Spleen (tissue), 11 donors: ENCODE data around the gene GAREM1. TPM values are rescaled to one million over a fixed set of nuclear protein-coding genes. Genes with fewer than 3 reads are reported as not detected.

Experiments
- DNase-seq: peaks from one replicate; pipeline ENCODE4 v3.0.0-alpha.2; 2020
- H3K27ac ChIP-seq, 8 donors: fragments of 200-600 bp; sonication (generic) in 7 of 8; 1 replicate in 4 of 8; 2 replicates in 4 of 8; pipeline versions ENCODE4 v1.5.0 to v1.8.0; 2016 to 2021; ENCODE audit warnings: inconsistent platforms in 4 of 8, mild to moderate bottlenecking in 4 of 8, moderate library complexity in 1 of 8
- H3K27me3 ChIP-seq, 7 donors: fragments of 200-600 bp; sonication (generic) in 6 of 7; replicated peaks in 1 of 7; 1 replicate in 4 of 7; 2 replicates in 3 of 7; pipeline versions ENCODE4 v1.5.0 to v1.8.0; 2016 to 2021; ENCODE audit warnings: inconsistent platforms in 3 of 7, mild to moderate bottlenecking in 1 of 7
- H3K36me3 ChIP-seq, 6 donors: fragments of 200-600 bp; sonication (generic) in 5 of 6; 1 replicate in 4 of 6; 2 replicates in 2 of 6; pipeline versions ENCODE4 v1.5.0 to v1.8.0; 2016 to 2021; ENCODE audit warnings: inconsistent platforms in 2 of 6
- H3K4me1 ChIP-seq, 6 donors: fragments of 200-600 bp; sonication (generic) in 5 of 6; 1 replicate in 3 of 6; 2 replicates in 3 of 6; pipeline versions ENCODE4 v1.5.0 to v1.8.0; 2016 to 2021; ENCODE audit warnings: inconsistent platforms in 3 of 6
- H3K4me3 ChIP-seq, 8 donors: fragments of 200-600 bp; sonication (generic) in 7 of 8; 1 replicate in 4 of 8; 2 replicates in 4 of 8; pipeline versions ENCODE4 v1.5.0 to v1.8.0; 2016 to 2021; ENCODE audit warnings: inconsistent platforms in 4 of 8, mild to moderate bottlenecking in 4 of 8, moderate library complexity in 2 of 8
- H3K9me3 ChIP-seq, 8 donors: fragments of 200-600 bp; sonication (generic) in 7 of 8; 1 replicate in 4 of 8; 2 replicates in 4 of 8; pipeline versions ENCODE4 v1.5.0 to v1.8.0; 2016 to 2021; ENCODE audit warnings: inconsistent platforms in 4 of 8
- POLR2A ChIP-seq, 3 donors: fragments of 450-650 bp; IDR thresholded peaks; one replicate each; pipeline ENCODE4 v1.5.1; 2017; ENCODE audit warnings: antibody characterized with exemption in 3 of 3, mild to moderate bottlenecking in 1 of 3
- POLR2AphosphoS5 ChIP-seq, 3 donors: sonication (generic); formaldehyde crosslinking; IDR thresholded peaks; one replicate each; pipeline ENCODE4 v1.5.1; 2017; ENCODE audit warnings: antibody characterized with exemption in 3 of 3
- WGBS, 5 donors: extraction: QIAGEN DNeasy Blood & Tissue Kit in 3 of 5; methylation state at CpG; one replicate each; pipeline versions ENCODE4 v1.1.5 to v1.1.7; 2013 to 2018; 5-methylcytosine and 5-hydroxymethylcytosine counted together
- intact Hi-C: fragments of 100-400 bp; cut with DNase I; formaldehyde crosslinking; loops from one replicate; pipeline ENCODE4 v1.15.0; 2023; ENCODE audit warnings: low total_unique reads
- polyA plus RNA-seq, 3 donors: library from polyadenylated mRNA; stranded (reverse); fragments of 200-250 nt; gene quantifications; one replicate each; pipeline ENCODE4 v1.2.1, GENCODE V29; 2013
- total RNA-seq, 7 donors: library from RNA; depleted of rRNA in 3 of 7; stranded (reverse); fragments of >200 nt in 3 of 7; fragmentation: NEBNext Ultra II Directional in 4 of 7; extraction: Animal tissue kit (Norgen Biotek cat#: 25700) in 4 of 7; gene quantifications; one replicate each; pipeline versions ENCODE4 v1.1.0 to v1.2.1, GENCODE V29; 2016 to 2021
- TF ChIP-seq, protein P1 (sequence below), 11 experiments: fragments of 200-600 bp in 7 of 11; fragments of 450-650 bp in 4 of 11; sonication (generic) in 4 of 11; IDR thresholded peaks in 8 of 11; conservative IDR thresholded peaks in 3 of 11; 1 replicate in 7 of 11; 2 replicates in 4 of 11; pipeline versions ENCODE4 v1.4.0 to v1.8.0; 2016 to 2021; ENCODE audit warnings: antibody characterized with exemption in 11 of 11, inconsistent platforms in 4 of 11, mild to moderate bottlenecking in 1 of 11
- donor health status: healthy with polysubstance abuse.
- donor health status: DM: no; HTN: no; CAD: no; lungs with moderate emphysema.
- donor health status: DM: no; HTN: no; CAD: no.
- donor health status: Bipolar disorder and iron deficiency.
- donor health status: healthy.
- donor health status: DM: no; HTN: no; CAD: no.
- donor health status: DM: yes; HTN: yes; CAD: no.

The GAREM1 gene
- total and polyA plus RNA-seq, 10 donors = 0.20 to 8.2 (median 3.5) TPM

GRCh38 chr18:32468147-32468845, 2.4 kb downstream of the GAREM1 start:
- TF ChIP-seq POLR2AphosphoS5 (IDR thresholded peaks at IDR 0.05) (no peak), POLR2A (IDR thresholded peaks at IDR 0.05) (no peak)
- WGBS, 5 donors = 37 to 46% (median 45%) methylated on average over 3 of the region's 3 CpGs
- no peaks in the 10 kb centered on the region for H3K36me3 ChIP-seq

DNA sequence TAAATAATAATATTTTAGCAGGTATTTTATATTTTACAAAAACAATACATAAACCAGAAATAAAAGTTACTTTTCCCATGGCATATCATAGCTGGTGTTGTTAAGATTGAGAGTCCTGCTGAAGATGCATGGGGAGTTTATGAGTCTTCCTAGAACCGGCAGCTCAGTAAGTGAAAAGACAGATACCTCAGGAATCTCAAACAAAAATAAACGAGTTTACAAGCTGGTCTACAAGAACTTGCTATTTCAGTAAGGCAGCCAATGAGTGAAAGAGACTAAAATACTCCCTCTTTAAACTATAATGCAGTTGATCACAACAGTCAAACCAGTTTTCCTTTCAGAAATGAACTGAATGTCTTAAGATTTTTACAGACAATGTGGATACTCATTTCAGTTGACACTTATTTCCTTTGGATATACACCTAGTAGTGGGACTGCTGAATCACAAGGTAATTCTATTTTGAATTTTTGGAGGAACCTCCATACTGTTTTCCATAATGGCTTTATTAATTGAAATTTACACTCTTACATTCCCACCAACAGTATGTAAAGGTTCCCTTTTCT, 8.9 kb downstream of the GAREM1 start:
- no peaks in the 10 kb centered on the region for H3K9me3 ChIP-seq
- no peaks in the 10 kb centered on the region for H3K36me3 ChIP-seq
- peaks cover 0 to 42% (median 2%) of the 10 kb centered on the region in 7 donors for H3K27me3 ChIP-seq
- H3K27ac ChIP-seq = no peak overlapping the region
- no peak for DNase-seq
- no peaks in the 10 kb centered on the region for H3K4me1 ChIP-seq
- intact Hi-C loops = no loop called here
- TF ChIP-seq POLR2AphosphoS5 (IDR thresholded peaks at IDR 0.05) (no peak), POLR2A (IDR thresholded peaks at IDR 0.05) (no peak)
- TF ChIP-seq, protein P1, sequence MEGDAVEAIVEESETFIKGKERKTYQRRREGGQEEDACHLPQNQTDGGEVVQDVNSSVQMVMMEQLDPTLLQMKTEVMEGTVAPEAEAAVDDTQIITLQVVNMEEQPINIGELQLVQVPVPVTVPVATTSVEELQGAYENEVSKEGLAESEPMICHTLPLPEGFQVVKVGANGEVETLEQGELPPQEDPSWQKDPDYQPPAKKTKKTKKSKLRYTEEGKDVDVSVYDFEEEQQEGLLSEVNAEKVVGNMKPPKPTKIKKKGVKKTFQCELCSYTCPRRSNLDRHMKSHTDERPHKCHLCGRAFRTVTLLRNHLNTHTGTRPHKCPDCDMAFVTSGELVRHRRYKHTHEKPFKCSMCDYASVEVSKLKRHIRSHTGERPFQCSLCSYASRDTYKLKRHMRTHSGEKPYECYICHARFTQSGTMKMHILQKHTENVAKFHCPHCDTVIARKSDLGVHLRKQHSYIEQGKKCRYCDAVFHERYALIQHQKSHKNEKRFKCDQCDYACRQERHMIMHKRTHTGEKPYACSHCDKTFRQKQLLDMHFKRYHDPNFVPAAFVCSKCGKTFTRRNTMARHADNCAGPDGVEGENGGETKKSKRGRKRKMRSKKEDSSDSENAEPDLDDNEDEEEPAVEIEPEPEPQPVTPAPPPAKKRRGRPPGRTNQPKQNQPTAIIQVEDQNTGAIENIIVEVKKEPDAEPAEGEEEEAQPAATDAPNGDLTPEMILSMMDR (IDR thresholded peaks at IDR 0.05 in 8 of 11, conservative IDR thresholded peaks at IDR 0.05 in 3 of 11) = no peak
- no peak overlapping the region for H3K4me3 ChIP-seq
- WGBS, 5 donors = 63 to 73% (median 70%) methylated on average over 2 of the region's 2 CpGs

More at GRCh38 chr18:32468147-32468845, 2.4 kb downstream of the GAREM1 start:
- peaks cover 0 to 84% (median 28%) of the 10 kb centered on the region in 7 donors for H3K27me3 ChIP-seq
- peak overlapping the region in 2 of 8 donors; percentile 21 to 35 for H3K27ac ChIP-seq
- intact Hi-C loops = no loop called here
- H3K4me3 ChIP-seq = peak overlapping the region in 5 of 8 donors; percentile 54 to 81 (median 59)
- H3K4me1 ChIP-seq = peaks cover 12 to 41% (median 29%) of the 10 kb centered on the region in 6 donors
- DNase-seq = no peak
- H3K9me3 ChIP-seq = no peaks in the 10 kb centered on the region

- intact Hi-C loops = no loop called here
Measured at GRCh38 chr18:32460171-32460731, 10.4 kb downstream of the GAREM1 start.

DNA sequence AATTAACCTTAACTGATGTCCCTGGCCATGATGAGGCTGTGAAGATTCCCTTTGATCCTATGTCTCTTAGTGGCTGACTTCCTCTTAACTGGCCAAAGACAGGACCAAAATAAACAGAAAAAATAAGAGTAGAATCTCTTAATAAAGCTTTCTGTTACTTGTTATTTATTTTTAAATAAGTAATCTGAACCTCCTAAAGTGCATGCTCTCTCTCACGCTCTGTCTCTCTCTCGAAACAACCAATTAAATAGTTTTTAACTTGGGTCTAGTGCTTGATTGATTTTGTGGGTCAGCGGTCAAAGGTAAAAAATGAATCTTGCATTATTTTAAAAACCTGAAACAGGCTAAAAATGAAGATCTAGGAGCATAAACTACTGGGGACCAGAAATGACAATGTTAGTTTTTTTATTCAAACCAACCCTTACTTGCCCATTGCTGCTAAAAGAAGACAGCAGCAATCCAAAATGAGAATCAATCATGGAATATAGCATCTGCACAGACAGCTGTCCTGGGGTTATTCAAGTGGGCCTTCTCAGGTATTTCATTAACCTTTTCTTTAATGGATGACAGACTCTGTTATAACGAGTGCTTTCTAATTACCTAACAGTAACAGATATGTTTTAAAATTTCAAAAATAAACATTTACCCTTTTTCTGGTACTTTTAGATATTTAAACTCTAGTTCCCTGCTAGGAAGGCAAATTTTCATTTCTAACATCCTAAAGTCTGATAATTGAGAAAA, 11.2 kb downstream of the GAREM1 start:
- Histone ChIP-seq H3K4me3 (no peak overlapping the region), H3K27me3 (peaks cover 0 to 24% (median 0%) of the 10 kb centered on the region in 7 donors), H3K36me3 (no peaks in the 10 kb centered on the region), H3K9me3 (no peaks in the 10 kb centered on the region), H3K4me1 (no peaks in the 10 kb centered on the region), H3K27ac (no peak overlapping the region)
- 80 to 89% (median 88%) methylated on average over 4 of the region's 4 CpGs for WGBS, 5 donors
- no peak for TF ChIP-seq POLR2AphosphoS5 (IDR thresholded peaks at IDR 0.05)
- TF ChIP-seq POLR2A (IDR thresholded peaks at IDR 0.05) = no peak
- TF ChIP-seq, protein P1 (IDR thresholded peaks at IDR 0.05 in 8 of 11, conservative IDR thresholded peaks at IDR 0.05 in 3 of 11) = no peak
- no peak for DNase-seq
- intact Hi-C loops = no loop called here

More at GRCh38 chr18:32460171-32460731, 10.4 kb downstream of the GAREM1 start:
- Histone ChIP-seq H3K27ac (no peak overlapping the region), H3K9me3 (no peaks in the 10 kb centered on the region), H3K36me3 (no peaks in the 10 kb centered on the region), H3K4me1 (no peaks in the 10 kb centered on the region), H3K27me3 (peaks cover 0 to 27% (median 0%) of the 10 kb centered on the region in 7 donors), H3K4me3 (no peak overlapping the region)
- 81 to 87% (median 82%) methylated on average over 4 of the region's 4 CpGs for WGBS, 5 donors
- DNase-seq = no peak
- no peak for TF ChIP-seq POLR2A (IDR thresholded peaks at IDR 0.05)
- TF ChIP-seq POLR2AphosphoS5 (IDR thresholded peaks at IDR 0.05) = no peak
- TF ChIP-seq, protein P1 (IDR thresholded peaks at IDR 0.05 in 8 of 11, conservative IDR thresholded peaks at IDR 0.05 in 3 of 11) = no peak
